Measurements from ENCODE around the gene WWOX. TPM values are rescaled to one million over a fixed set of nuclear protein-coding genes. Genes with fewer than 3 reads are reported as not detected.

WWOX gene
- total RNA-seq, 1 donor from 2014 or later, result 43.2 TPM

DNA sequence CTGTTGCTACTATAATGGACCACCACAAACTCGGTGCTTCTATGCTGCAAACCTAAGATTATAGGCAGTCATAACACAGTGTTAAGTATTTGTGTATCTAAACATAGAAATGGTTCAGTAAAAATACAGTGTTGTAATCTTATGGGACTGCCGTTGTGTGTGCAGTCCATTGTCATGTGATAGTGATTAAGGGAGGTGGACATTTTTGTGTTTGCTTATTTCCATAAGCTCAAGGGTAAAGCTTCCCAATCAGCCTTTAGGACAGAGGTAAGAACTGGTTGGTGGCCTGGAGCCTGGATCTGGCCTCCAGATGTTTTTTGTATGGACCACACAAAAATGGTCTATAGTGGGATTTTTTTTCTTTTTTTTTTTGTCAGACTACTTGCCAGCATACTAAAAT lies 29.9 kb downstream of the WWOX start:
- Mint-ChIP-seq H3K4me1 (ENCODE audit: low read depth) (peaks cover 15% of the 10 kb centered on the region), H3K9me3 (ENCODE audit: low read depth) (no peaks in the 10 kb centered on the region), H3K36me3 (ENCODE audit: insufficient read depth) (peaks cover 11% of the 10 kb centered on the region), H3K27ac (no peak overlapping the region), H3K4me3 (ENCODE audit: low read depth) (no peak overlapping the region), H3K27me3 (no peaks in the 10 kb centered on the region)
- TF ChIP-seq CTCF (IDR thresholded peaks at IDR 0.05; ENCODE audit: unreplicated experiment), result no peak
- no peak for DNase-seq (ENCODE audit: low spot score, unreplicated experiment)

- Mint-ChIP-seq H3K27ac (no peak overlapping the region), H3K4me1 (ENCODE audit: low read depth) (peaks cover 23% of the 10 kb centered on the region), H3K36me3 (ENCODE audit: insufficient read depth) (peaks cover 8% of the 10 kb centered on the region), H3K9me3 (ENCODE audit: low read depth) (no peaks in the 10 kb centered on the region), H3K27me3 (no peaks in the 10 kb centered on the region), H3K4me3 (ENCODE audit: low read depth) (no peak overlapping the region)
- no peak for DNase-seq (ENCODE audit: low spot score, unreplicated experiment)
- TF ChIP-seq CTCF (IDR thresholded peaks at IDR 0.05; ENCODE audit: unreplicated experiment), result no peak
Observed at GRCh38 chr16:78130083-78130608, 30.7 kb downstream of the WWOX start.

DNA sequence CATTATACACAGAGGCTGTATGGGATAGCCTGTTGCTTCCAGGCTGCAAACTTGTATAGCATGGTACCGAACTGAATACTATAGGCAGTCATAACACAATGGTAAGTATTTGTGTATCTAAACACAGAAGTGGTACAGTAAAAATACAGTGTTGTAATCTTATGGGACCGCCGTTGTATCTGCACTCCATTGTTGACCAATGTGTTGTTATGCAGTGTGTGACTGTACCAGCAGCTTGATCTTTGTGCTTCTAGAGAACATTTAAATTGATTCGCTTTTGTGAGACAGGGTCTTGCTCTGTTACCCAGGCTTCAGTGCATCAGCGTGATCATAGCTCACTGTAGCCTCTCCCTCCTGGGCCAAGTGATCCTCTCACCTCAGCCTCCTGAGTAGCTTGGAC lies 31.5 kb downstream of the WWOX start:
- no peak overlapping the region for H3K4me3 Mint-ChIP-seq (ENCODE audit: low read depth)
- H3K36me3 Mint-ChIP-seq (ENCODE audit: insufficient read depth), result peaks cover 8% of the 10 kb centered on the region
- no peaks in the 10 kb centered on the region for H3K9me3 Mint-ChIP-seq (ENCODE audit: low read depth)
- no peak for DNase-seq (ENCODE audit: low spot score, unreplicated experiment)
- H3K27me3 Mint-ChIP-seq, result no peaks in the 10 kb centered on the region
- H3K4me1 Mint-ChIP-seq (ENCODE audit: low read depth), result peaks cover 25% of the 10 kb centered on the region
- no peak for TF ChIP-seq CTCF (IDR thresholded peaks at IDR 0.05; ENCODE audit: unreplicated experiment)
- no peak overlapping the region for H3K27ac Mint-ChIP-seq

GRCh38 chr16:78133919-78134318 lies 34.5 kb downstream of the WWOX start:
- DNase-seq (ENCODE audit: low spot score, unreplicated experiment), result no peak
- Mint-ChIP-seq H3K4me1 (ENCODE audit: low read depth) (peaks cover 25% of the 10 kb centered on the region), H3K9me3 (ENCODE audit: low read depth) (no peaks in the 10 kb centered on the region), H3K27ac (no peak overlapping the region), H3K4me3 (ENCODE audit: low read depth) (peak overlapping the region; percentile 35), H3K27me3 (no peaks in the 10 kb centered on the region), H3K36me3 (ENCODE audit: insufficient read depth) (peaks cover 8% of the 10 kb centered on the region)
- TF ChIP-seq CTCF (IDR thresholded peaks at IDR 0.05; ENCODE audit: unreplicated experiment), result no peak

DNA sequence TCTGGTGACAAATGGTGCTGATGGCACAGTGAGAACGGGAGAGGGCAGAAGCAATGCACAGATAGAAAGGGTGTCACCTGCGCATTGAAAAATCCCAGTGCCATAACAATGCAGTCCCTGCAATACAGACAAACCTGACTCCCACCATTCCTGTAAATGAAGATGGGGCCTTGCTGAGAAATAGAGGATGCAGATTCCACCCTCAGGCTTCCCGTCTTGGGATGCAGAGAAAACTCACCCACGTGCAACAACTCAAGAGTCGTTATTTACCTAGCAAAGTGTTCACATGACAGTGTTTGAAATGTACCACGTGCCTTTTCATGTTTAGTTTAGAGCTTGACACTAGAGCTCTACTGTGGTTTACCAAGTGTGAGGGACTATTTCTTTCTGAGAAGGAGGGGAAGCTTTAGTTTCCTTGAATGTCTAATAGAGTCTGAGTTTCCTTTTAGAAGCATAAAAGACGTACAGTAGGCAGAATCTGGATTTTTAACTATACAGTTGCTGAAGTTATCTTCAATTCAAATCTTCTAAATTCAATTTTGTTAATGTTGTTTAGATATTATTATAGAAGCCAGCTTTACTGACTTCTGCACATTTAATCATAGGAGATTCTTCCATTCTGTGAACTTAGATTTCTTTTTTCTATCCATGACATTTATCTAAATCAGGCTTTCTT lies 35.6 kb downstream of the WWOX start:
- no peaks in the 10 kb centered on the region for H3K27me3 Mint-ChIP-seq
- H3K4me1 Mint-ChIP-seq (ENCODE audit: low read depth), result peaks cover 25% of the 10 kb centered on the region
- H3K27ac Mint-ChIP-seq, result peak overlapping the region; percentile 3
- no peak for TF ChIP-seq CTCF (IDR thresholded peaks at IDR 0.05; ENCODE audit: unreplicated experiment)
- no peak for DNase-seq (ENCODE audit: low spot score, unreplicated experiment)
- no peak overlapping the region for H3K4me3 Mint-ChIP-seq (ENCODE audit: low read depth)
- no peaks in the 10 kb centered on the region for H3K9me3 Mint-ChIP-seq (ENCODE audit: low read depth)
- H3K36me3 Mint-ChIP-seq (ENCODE audit: insufficient read depth), result peaks cover 13% of the 10 kb centered on the region
